22Rv1 (cell line): Measurements from ENCODE around the gene ABL1.

Experiments
- CTCF ChIP-seq: fragments of 450-650 bp; IDR thresholded peaks from 2 replicates; pipeline ENCODE4 v1.5.1; 2017; ENCODE audit warnings: mild to moderate bottlenecking
- ZFX ChIP-seq: fragments of 450-650 bp; IDR thresholded peaks from 2 replicates; pipeline ENCODE4 v1.6.1; 2017; ENCODE audit warnings: antibody characterized with exemption, borderline replicate concordance

GRCh38 chr9:130921300-130921988 lies 86.4 kb downstream of the ABL1 start:
- TF ChIP-seq CTCF, result no peak
- no peak for TF ChIP-seq ZFX
